ENCODE results near the gene MSRB3. TPM values are rescaled to one million over a fixed set of nuclear protein-coding genes. Genes with fewer than 3 reads are reported as not detected.

Gene MSRB3
- total RNA-seq, 1 experiment from 2014 or later = 1.1 TPM

- Histone ChIP-seq H3K9ac (ENCODE audit: extremely low read depth, insufficient read length, low read length) (no peak overlapping the region), H2BK120ac (ENCODE audit: low read depth, low read length, poor library complexity, severe bottlenecking) (no peak overlapping the region), H4K8ac (replicated peaks; ENCODE audit: insufficient read length, low read depth, low read length) (no peak overlapping the region), H3K14ac (ENCODE audit: insufficient read depth, low read length) (no peak overlapping the region), H3K18ac (ENCODE audit: insufficient read length, low read depth, low read length) (no peak overlapping the region), H3T11ph (ENCODE audit: low read length) (no peak overlapping the region), H3K23ac (ENCODE audit: insufficient read length, low read depth, low read length) (no peak overlapping the region), H3K9me3 (ENCODE audit: control insufficient read depth, low read depth, low read length) (no peaks in the 10 kb centered on the region), H3K27ac (ENCODE audit: insufficient read length, low read depth, low read length) (no peak overlapping the region), H2BK15ac (ENCODE audit: low read depth, low read length) (no peak overlapping the region), H3K4me1 (ENCODE audit: insufficient read depth, low read length) (peaks cover 2% of the 10 kb centered on the region; the same call in 1 of the 2 replicates), H2AK5ac (ENCODE audit: insufficient read length, low read length) (no peak overlapping the region), H4K20me1 (ENCODE audit: control insufficient read depth, insufficient read depth, insufficient read length) (no peaks in the 10 kb centered on the region), H3K23me2 (ENCODE audit: insufficient read length, low read depth, low read length, poor library complexity, severe bottlenecking) (peaks cover 2% of the 10 kb centered on the region), H4K91ac (ENCODE audit: insufficient read length, low read depth, low read length) (no peak overlapping the region), H3K79me2 (ENCODE audit: insufficient read depth, low read length) (no peaks in the 10 kb centered on the region), H3K56ac (ENCODE audit: insufficient read length, low read depth, low read length) (no peak overlapping the region), H3K79me1 (ENCODE audit: insufficient read depth, low read depth, low read length, poor library complexity, severe bottlenecking) (no peaks in the 10 kb centered on the region), H3K27me3 (ENCODE audit: insufficient read depth, low read length) (no peaks in the 10 kb centered on the region), H3K4ac (ENCODE audit: low read depth, low read length) (no peak overlapping the region), H2BK20ac (ENCODE audit: low read depth, low read length, poor library complexity, severe bottlenecking) (no peak overlapping the region), H4K5ac (ENCODE audit: insufficient read length, low read depth, low read length) (no peak overlapping the region), H2BK5ac (ENCODE audit: insufficient read length, low read length) (no peak overlapping the region), H3K4me2 (ENCODE audit: insufficient read depth, insufficient read length, low read length) (no peak overlapping the region), H2BK12ac (ENCODE audit: insufficient read length, low read depth, low read length) (no peak overlapping the region), H2AFZ (ENCODE audit: low read length) (no peak overlapping the region)
- no peak for TF ChIP-seq CTCF (conservative IDR thresholded peaks at IDR 0.05)
- no peak for DNase-seq
- Mint-ChIP-seq H3K4me1 (peaks cover 12 to 21% of the 10 kb centered on the region in 2 experiments), H3K36me3 (ENCODE audit: insufficient read depth in 1 of 3, low read depth in 3 of 3) (no peaks in the 10 kb centered on the region; a peak in 1 of 7 replicates), H3K4me3 (no peak overlapping the region), H3K27ac (no peak overlapping the region; a peak in 1 of 7 replicates), H3K9me3 (no peaks in the 10 kb centered on the region), H3K27me3 (ENCODE audit: low read depth) (peaks cover 48% of the 10 kb centered on the region)
- no CpG with 5 or more reads among the region's 12 CpGs for whole genome bisulfite sequencing (ENCODE audit: extremely low coverage, insufficient read length, low lambda C conversion rate)
Observed at GRCh38 chr12:65505386-65506121, 227.1 kb downstream of the MSRB3 start.
